A549 (cell line): Measurements from ENCODE around the gene SLC2A1. TPM values are rescaled to one million over a fixed set of nuclear protein-coding genes. Genes with fewer than 3 reads are reported as not detected.

Experiments used
- BCL3 ChIP-seq: fragments of >200 bp; sonication (Bioruptor Twin); formaldehyde crosslinking; IDR thresholded peaks from 3 replicates; pipeline ENCODE4 v1.6.1; 2016
- BHLHE40 ChIP-seq: IDR thresholded peaks from 2 replicates; pipeline ENCODE4 v1.6.1; 2012; ENCODE audit warnings: low read depth, low read length, inconsistent platforms
- CBX8 ChIP-seq: fragments of 200-600 bp; sonication (generic); IDR thresholded peaks from 2 replicates; pipeline ENCODE4 v1.6.1; 2016
- CEBPB ChIP-seq, 2 experiments: fragments of >200 bp in 1 of 2; sonication (Bioruptor Twin) in 1 of 2; formaldehyde crosslinking in 1 of 2; IDR thresholded peaks; 2 replicates each; pipeline ENCODE4 v1.6.1; 2012 to 2016
- CHD4 ChIP-seq: fragments of 200-600 bp; sonication (generic); IDR thresholded peaks from 2 replicates; pipeline ENCODE4 v1.6.1; 2016; ENCODE audit warnings: antibody characterized with exemption, mild to moderate bottlenecking, borderline replicate concordance
- CTCF ChIP-seq: fragments of >200 bp; sonication (Bioruptor Twin); formaldehyde crosslinking; IDR thresholded peaks from 3 replicates; pipeline ENCODE4 v1.5.1; 2016
- EHMT2 ChIP-seq: fragments of 200-600 bp; sonication (generic); IDR thresholded peaks from 2 replicates; pipeline ENCODE4 v1.6.1; 2016; ENCODE audit warnings: antibody characterized with exemption, low read depth, mild to moderate bottlenecking, moderate library complexity
- ESRRA ChIP-seq: fragments of 150-350 bp; IDR thresholded peaks from 2 replicates; pipeline ENCODE4 v1.6.1; 2014; ENCODE audit warnings: mild to moderate bottlenecking, low read length, borderline replicate concordance
- GATA3 ChIP-seq: IDR thresholded peaks from 2 replicates; pipeline ENCODE4 v1.6.1; 2012; ENCODE audit warnings: borderline replicate concordance
- HEYL ChIP-seq: fragments of 250-450 bp; sonication (Bioruptor Pico); IDR thresholded peaks from 2 replicates; pipeline ENCODE4 v1.8.0; 2021; ENCODE audit warnings: mild to moderate bottlenecking, moderate library complexity
- HMGXB4 ChIP-seq: fragments of 250-450 bp; sonication (Bioruptor Pico); IDR thresholded peaks from 2 replicates; pipeline ENCODE4 v1.5.0; 2021; ENCODE audit warnings: mild to moderate bottlenecking, moderate library complexity, borderline replicate concordance
- HOXA7 ChIP-seq: fragments of 250-450 bp; sonication (Bioruptor Pico); IDR thresholded peaks from 2 replicates; pipeline ENCODE4 v1.5.0; 2020; ENCODE audit warnings: mild to moderate bottlenecking, moderate library complexity
- JUN ChIP-seq, 2 experiments: fragments of >200 bp; sonication (Bioruptor Twin); formaldehyde crosslinking; IDR thresholded peaks; 2 replicates in 1 of 2; 3 replicates in 1 of 2; pipeline ENCODE4 v1.6.1; 2016 to 2017
- JUNB ChIP-seq: fragments of >200 bp; sonication (Bioruptor Twin); formaldehyde crosslinking; IDR thresholded peaks from 2 replicates; pipeline ENCODE4 v1.6.1; 2016
- MAFK ChIP-seq: fragments of 450-650 bp; IDR thresholded peaks from 2 replicates; pipeline ENCODE4 v1.6.1; 2014; ENCODE audit not compliant: partially characterized antibody
- MAX ChIP-seq: IDR thresholded peaks from 2 replicates; pipeline ENCODE4 v1.6.1; 2012
- NFE2L2 ChIP-seq: fragments of 150-350 bp; conservative IDR thresholded peaks from 2 replicates; pipeline ENCODE4 v1.6.1; 2014; ENCODE audit warnings: low read length
- NR3C1 ChIP-seq: fragments of >200 bp; sonication (Bioruptor Twin); formaldehyde crosslinking; IDR thresholded peaks from 3 replicates; pipeline ENCODE4 v1.6.1; 2017
- PHF8 ChIP-seq: fragments of 200-600 bp; sonication (generic); IDR thresholded peaks from 2 replicates; pipeline ENCODE4 v1.6.1; 2016; ENCODE audit warnings: low read depth, mild to moderate bottlenecking, antibody characterized with exemption, moderate library complexity, borderline replicate concordance
- POLR2A ChIP-seq: IDR thresholded peaks from 2 replicates; pipeline ENCODE4 v1.6.1; 2012; ENCODE audit warnings: mild to moderate bottlenecking, low read length
- RARB ChIP-seq: fragments of 250-450 bp; sonication (Bioruptor Pico); IDR thresholded peaks from 2 replicates; pipeline ENCODE4 v1.8.0; 2021; ENCODE audit warnings: mild to moderate bottlenecking, moderate library complexity
- RCOR1 ChIP-seq: fragments of 150-350 bp; IDR thresholded peaks from 2 replicates; pipeline ENCODE4 v1.6.1; 2014; ENCODE audit warnings: antibody characterized with exemption, low read length, low read depth
- SREBF2 ChIP-seq: fragments of 450-650 bp; IDR thresholded peaks from 2 replicates; pipeline ENCODE4 v1.6.1; 2014; ENCODE audit warnings: mild to moderate bottlenecking, moderate library complexity
- TFCP2L1 ChIP-seq: fragments of 250-450 bp; sonication (Bioruptor Pico); IDR thresholded peaks from 2 replicates; pipeline ENCODE4 v1.5.0; 2021; ENCODE audit warnings: mild to moderate bottlenecking
- TP53 ChIP-seq: fragments of 250-450 bp; sonication (Bioruptor Pico); IDR thresholded peaks from 2 replicates; pipeline ENCODE4 v1.5.0; 2021; ENCODE audit warnings: mild to moderate bottlenecking, moderate library complexity
- ZC3H11A ChIP-seq: fragments of 450-650 bp; IDR thresholded peaks from 2 replicates; pipeline ENCODE4 v1.6.1; 2014; ENCODE audit warnings: antibody characterized with exemption, mild to moderate bottlenecking
- ZNF302 ChIP-seq: fragments of 250-450 bp; sonication (Bioruptor Pico); IDR thresholded peaks from 2 replicates; pipeline ENCODE4 v1.9.0; 2021; ENCODE audit warnings: inconsistent platforms, mild to moderate bottlenecking, moderate library complexity
- ZSCAN20 ChIP-seq: fragments of 250-450 bp; sonication (Bioruptor Pico); IDR thresholded peaks from 2 replicates; pipeline ENCODE4 v1.8.0; 2022; ENCODE audit warnings: mild to moderate bottlenecking, moderate library complexity
- polyA plus RNA-seq, 4 experiments: library from polyadenylated mRNA; depleted of rRNA in 3 of 4; stranded (reverse); fragments of >200 nt; fragmentation: RNase III in 1 of 4; extraction: RNeasy Plus Mini Kit Qiagen cat#74134 plus additional on column Dnase treatment in 1 of 4; gene quantifications; 2 replicates in 3 of 4; 3 replicates in 1 of 4; pipeline ENCODE4 v1.2.3, GENCODE V29; 2011 to 2017
- TF ChIP-seq, protein P1 (sequence below): fragments of 450-650 bp; IDR thresholded peaks from 2 replicates; pipeline ENCODE4 v1.6.1; 2014; ENCODE audit warnings: antibody characterized with exemption
- TF ChIP-seq, protein P2 (sequence below): IDR thresholded peaks from 2 replicates; pipeline ENCODE4 v1.6.1; 2012
- TF ChIP-seq, protein P3 (sequence below): fragments of 200-600 bp; sonication (generic); IDR thresholded peaks from 2 replicates; pipeline ENCODE4 v1.6.1; 2016; ENCODE audit warnings: antibody characterized with exemption, mild to moderate bottlenecking, moderate library complexity
- TF ChIP-seq, protein P4 (sequence below): fragments of >200 bp; sonication (Bioruptor Twin); formaldehyde crosslinking; IDR thresholded peaks from 2 replicates; pipeline ENCODE4 v1.6.1; 2016
- TF ChIP-seq, protein P5 (sequence below): IDR thresholded peaks from 2 replicates; pipeline ENCODE4 v1.6.1; 2012; ENCODE audit warnings: low read depth, borderline replicate concordance

SLC2A1 gene
- polyA plus RNA-seq, 2 of the 4 experiments (the other 2 are of a cell fraction) = 106 to 124 TPM

GRCh38 chr1:42937141-42937696, 21.4 kb downstream of the SLC2A1 start (continued):
- TF ChIP-seq JUN (IDR thresholded peaks at IDR 0.05) (peak in 1 of 2 experiments; percentile 9; a peak in 1 of 5 replicates), ZSCAN20 (CRISPR knock-in tag) (no peak), NR3C1 (no peak), SREBF2 (no peak), CEBPB (IDR thresholded peaks at IDR 0.05) (peak; percentile 96 to 98), NFE2L2 (no peak; the same call in 1 of the 2 replicates), HOXA7 (no peak), JUNB (peak; percentile 72; the same call in 1 of the 2 replicates), EHMT2 (no peak), PHF8 (no peak), MAX (peak; percentile 46; the same call in 1 of the 2 replicates), MAFK (peak; percentile 36), ZC3H11A (no peak), BHLHE40 (no peak), ZNF302 (CRISPR knock-in tag) (no peak), TFCP2L1 (CRISPR knock-in tag) (no peak), GATA3 (peak; percentile 78), ESRRA (no peak), TP53 (CRISPR knock-in tag) (no peak), HEYL (CRISPR knock-in tag) (no peak), POLR2A (no peak), CBX8 (no peak), BCL3 (peak; percentile 65; the same call in 1 of the 3 replicates), RCOR1 (no peak), CTCF (no peak), HMGXB4 (no peak), RARB (no peak), CHD4 (no peak)
- TF ChIP-seq, protein P1, sequence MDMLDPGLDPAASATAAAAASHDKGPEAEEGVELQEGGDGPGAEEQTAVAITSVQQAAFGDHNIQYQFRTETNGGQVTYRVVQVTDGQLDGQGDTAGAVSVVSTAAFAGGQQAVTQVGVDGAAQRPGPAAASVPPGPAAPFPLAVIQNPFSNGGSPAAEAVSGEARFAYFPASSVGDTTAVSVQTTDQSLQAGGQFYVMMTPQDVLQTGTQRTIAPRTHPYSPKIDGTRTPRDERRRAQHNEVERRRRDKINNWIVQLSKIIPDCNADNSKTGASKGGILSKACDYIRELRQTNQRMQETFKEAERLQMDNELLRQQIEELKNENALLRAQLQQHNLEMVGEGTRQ = no peak
- TF ChIP-seq, protein P2, sequence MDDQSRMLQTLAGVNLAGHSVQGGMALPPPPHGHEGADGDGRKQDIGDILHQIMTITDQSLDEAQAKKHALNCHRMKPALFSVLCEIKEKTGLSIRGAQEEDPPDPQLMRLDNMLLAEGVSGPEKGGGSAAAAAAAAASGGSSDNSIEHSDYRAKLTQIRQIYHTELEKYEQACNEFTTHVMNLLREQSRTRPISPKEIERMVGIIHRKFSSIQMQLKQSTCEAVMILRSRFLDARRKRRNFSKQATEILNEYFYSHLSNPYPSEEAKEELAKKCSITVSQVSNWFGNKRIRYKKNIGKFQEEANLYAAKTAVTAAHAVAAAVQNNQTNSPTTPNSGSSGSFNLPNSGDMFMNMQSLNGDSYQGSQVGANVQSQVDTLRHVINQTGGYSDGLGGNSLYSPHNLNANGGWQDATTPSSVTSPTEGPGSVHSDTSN = no peak
- TF ChIP-seq, protein P3, sequence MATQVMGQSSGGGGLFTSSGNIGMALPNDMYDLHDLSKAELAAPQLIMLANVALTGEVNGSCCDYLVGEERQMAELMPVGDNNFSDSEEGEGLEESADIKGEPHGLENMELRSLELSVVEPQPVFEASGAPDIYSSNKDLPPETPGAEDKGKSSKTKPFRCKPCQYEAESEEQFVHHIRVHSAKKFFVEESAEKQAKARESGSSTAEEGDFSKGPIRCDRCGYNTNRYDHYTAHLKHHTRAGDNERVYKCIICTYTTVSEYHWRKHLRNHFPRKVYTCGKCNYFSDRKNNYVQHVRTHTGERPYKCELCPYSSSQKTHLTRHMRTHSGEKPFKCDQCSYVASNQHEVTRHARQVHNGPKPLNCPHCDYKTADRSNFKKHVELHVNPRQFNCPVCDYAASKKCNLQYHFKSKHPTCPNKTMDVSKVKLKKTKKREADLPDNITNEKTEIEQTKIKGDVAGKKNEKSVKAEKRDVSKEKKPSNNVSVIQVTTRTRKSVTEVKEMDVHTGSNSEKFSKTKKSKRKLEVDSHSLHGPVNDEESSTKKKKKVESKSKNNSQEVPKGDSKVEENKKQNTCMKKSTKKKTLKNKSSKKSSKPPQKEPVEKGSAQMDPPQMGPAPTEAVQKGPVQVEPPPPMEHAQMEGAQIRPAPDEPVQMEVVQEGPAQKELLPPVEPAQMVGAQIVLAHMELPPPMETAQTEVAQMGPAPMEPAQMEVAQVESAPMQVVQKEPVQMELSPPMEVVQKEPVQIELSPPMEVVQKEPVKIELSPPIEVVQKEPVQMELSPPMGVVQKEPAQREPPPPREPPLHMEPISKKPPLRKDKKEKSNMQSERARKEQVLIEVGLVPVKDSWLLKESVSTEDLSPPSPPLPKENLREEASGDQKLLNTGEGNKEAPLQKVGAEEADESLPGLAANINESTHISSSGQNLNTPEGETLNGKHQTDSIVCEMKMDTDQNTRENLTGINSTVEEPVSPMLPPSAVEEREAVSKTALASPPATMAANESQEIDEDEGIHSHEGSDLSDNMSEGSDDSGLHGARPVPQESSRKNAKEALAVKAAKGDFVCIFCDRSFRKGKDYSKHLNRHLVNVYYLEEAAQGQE = no peak
- TF ChIP-seq, protein P4, sequence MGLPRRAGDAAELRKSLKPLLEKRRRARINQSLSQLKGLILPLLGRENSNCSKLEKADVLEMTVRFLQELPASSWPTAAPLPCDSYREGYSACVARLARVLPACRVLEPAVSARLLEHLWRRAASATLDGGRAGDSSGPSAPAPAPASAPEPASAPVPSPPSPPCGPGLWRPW = peak; percentile 77
- TF ChIP-seq, protein P5, sequence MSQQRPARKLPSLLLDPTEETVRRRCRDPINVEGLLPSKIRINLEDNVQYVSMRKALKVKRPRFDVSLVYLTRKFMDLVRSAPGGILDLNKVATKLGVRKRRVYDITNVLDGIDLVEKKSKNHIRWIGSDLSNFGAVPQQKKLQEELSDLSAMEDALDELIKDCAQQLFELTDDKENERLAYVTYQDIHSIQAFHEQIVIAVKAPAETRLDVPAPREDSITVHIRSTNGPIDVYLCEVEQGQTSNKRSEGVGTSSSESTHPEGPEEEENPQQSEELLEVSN = no peak
